Smooth muscle cell (in vitro differentiated cells): Measurements from ENCODE around the gene MYH11. TPM values are rescaled to one million over a fixed set of nuclear protein-coding genes. Genes with fewer than 3 reads are reported as not detected.

Experiments
- DNase-seq: peaks from one replicate; lab custom pipeline; 2025; ENCODE audit not compliant: unreplicated experiment; lab: John Stamatoyannopoulos, UW
- H2AFZ ChIP-seq: fragments of 200-600 bp; sonication (generic); 2 replicates; pipeline ENCODE4 v1.6.0; 2016; ENCODE audit warnings: antibody characterized with exemption, low read depth, mild to moderate bottlenecking
- H3F3A ChIP-seq: fragments of 200-600 bp; sonication (generic); 2 replicates; pipeline ENCODE4 v1.6.0; 2017; ENCODE audit warnings: antibody characterized with exemption, low read depth
- H3K27ac ChIP-seq: fragments of 200-600 bp; sonication (generic); 2 replicates; pipeline ENCODE4 v1.5.1; 2016; ENCODE audit warnings: low read depth, mild to moderate bottlenecking
- H3K27me3 ChIP-seq: fragments of 200-600 bp; sonication (generic); 2 replicates; pipeline ENCODE4 v1.6.1; 2016; ENCODE audit warnings: low read depth, mild to moderate bottlenecking
- H3K36me3 ChIP-seq: fragments of 200-600 bp; sonication (generic); 2 replicates; pipeline ENCODE4 v1.5.1; 2016; ENCODE audit warnings: low read depth
- H3K4me1 ChIP-seq: fragments of 200-600 bp; sonication (generic); 2 replicates; pipeline ENCODE4 v1.5.1; 2016; ENCODE audit warnings: low read depth
- H3K4me2 ChIP-seq: fragments of 200-600 bp; sonication (generic); 2 replicates; pipeline ENCODE4 v1.6.0; 2016; ENCODE audit warnings: mild to moderate bottlenecking
- H3K4me3 ChIP-seq: fragments of 200-600 bp; sonication (generic); 2 replicates; pipeline ENCODE4 v1.5.1; 2016; ENCODE audit warnings: mild to moderate bottlenecking
- H3K79me2 ChIP-seq: fragments of 200-600 bp; sonication (generic); 2 replicates; pipeline ENCODE4 v1.6.0; 2016; ENCODE audit warnings: low read depth, mild to moderate bottlenecking
- H3K9ac ChIP-seq: fragments of 200-600 bp; sonication (generic); 2 replicates; pipeline ENCODE4 v1.6.0; 2016; ENCODE audit warnings: low read depth
- H3K9me3 ChIP-seq: fragments of 200-600 bp; sonication (generic); replicated peaks from 2 replicates; pipeline ENCODE4 v1.5.1; 2016; ENCODE audit warnings: low read depth
- H4K20me1 ChIP-seq: fragments of 200-600 bp; sonication (generic); 2 replicates; pipeline ENCODE4 v1.6.0; 2016; ENCODE audit warnings: low read depth
- CTCF ChIP-seq: fragments of 200-600 bp; sonication (generic); IDR thresholded peaks from 2 replicates; pipeline ENCODE4 v1.5.1; 2017; ENCODE audit warnings: borderline replicate concordance, mild to moderate bottlenecking, antibody characterized with exemption; ENCODE audit not compliant: insufficient read depth, poor library complexity, severe bottlenecking
- WGBS: methylation state at CpG from one replicate; pipeline ENCODE4 v1.1.7; 2016; ENCODE audit warnings: low lambda C conversion rate; 5-methylcytosine and 5-hydroxymethylcytosine counted together
- polyA plus RNA-seq: library from polyadenylated mRNA; unstranded; fragments of >200 nt; fragmentation: Nextera tagmentation; extraction: Ambion mirVana; gene quantifications from 2 replicates; pipeline ENCODE4 v1.2.1, GENCODE V29; 2016
- total RNA-seq: library from RNA; depleted of rRNA; stranded (reverse); fragments of >200 nt; gene quantifications from 2 replicates; pipeline ENCODE4 v1.2.3, GENCODE V29; 2014

Gene MYH11
- total and polyA plus RNA-seq, 2 experiments from 2014 or later: 0.58 TPM; not detected in 1

DNA sequence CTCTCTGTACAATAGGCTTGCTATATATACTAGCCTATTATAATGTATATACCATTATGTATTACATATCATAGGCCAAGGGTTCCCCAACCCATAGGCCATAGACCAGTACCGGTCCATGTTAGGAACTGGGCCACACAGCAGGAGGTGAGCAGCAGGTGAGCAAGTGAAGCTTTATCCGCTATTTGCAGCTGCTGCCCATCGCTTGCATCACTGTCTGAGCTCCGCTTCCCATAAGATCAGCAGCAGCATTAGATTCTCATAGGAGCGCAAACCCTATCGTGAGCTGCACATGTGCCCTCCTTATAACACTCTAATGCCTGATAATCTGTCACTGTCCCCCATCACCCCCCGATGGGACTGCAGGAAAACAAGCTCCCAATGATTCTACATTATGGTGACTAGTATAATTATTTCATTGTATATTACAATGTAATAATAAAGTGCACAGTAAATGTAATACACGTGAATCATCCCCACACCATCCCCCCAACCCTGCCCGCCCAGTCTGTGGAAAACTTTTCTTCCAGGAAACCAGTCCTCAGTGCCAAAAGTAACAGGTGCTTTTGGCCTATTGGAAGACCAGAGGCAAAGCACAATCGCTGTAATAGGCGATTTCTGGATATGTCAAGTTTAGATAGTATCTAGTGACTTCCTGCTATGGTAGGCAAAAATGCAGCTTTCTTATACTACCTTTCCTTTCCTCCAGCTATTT lies 84.1 kb downstream of the MYH11 start:
- H3K27ac ChIP-seq: no peak overlapping the region
- H3K27me3 ChIP-seq: peaks cover 74% of the 10 kb centered on the region
- no peaks in the 10 kb centered on the region for H3K9me3 ChIP-seq
- H4K20me1 ChIP-seq: no peaks in the 10 kb centered on the region
- H3K36me3 ChIP-seq: no peaks in the 10 kb centered on the region
- DNase-seq: no peak
- no peaks in the 10 kb centered on the region for H3F3A ChIP-seq
- no peak overlapping the region for H3K4me2 ChIP-seq
- H3K4me3 ChIP-seq: no peak overlapping the region
- no peak overlapping the region for H3K9ac ChIP-seq
- no peak overlapping the region for H2AFZ ChIP-seq
- TF ChIP-seq CTCF: no peak
- H3K4me1 ChIP-seq: no peaks in the 10 kb centered on the region
- H3K79me2 ChIP-seq: no peaks in the 10 kb centered on the region
- 89% methylated on average over 11 of the region's 11 CpGs for WGBS

GRCh38 chr16:15771694-15772093 lies 85.1 kb downstream of the MYH11 start:
- Histone ChIP-seq H3K9ac (no peak overlapping the region), H3K9me3 (no peaks in the 10 kb centered on the region), H3K4me2 (no peak overlapping the region), H4K20me1 (no peaks in the 10 kb centered on the region), H3K27ac (no peak overlapping the region), H3K27me3 (peaks cover 64% of the 10 kb centered on the region), H3K4me3 (no peak overlapping the region), H2AFZ (no peak overlapping the region), H3K79me2 (no peaks in the 10 kb centered on the region), H3K4me1 (no peaks in the 10 kb centered on the region), H3K36me3 (no peaks in the 10 kb centered on the region), H3F3A (no peaks in the 10 kb centered on the region)
- DNase-seq: no peak
- WGBS: 86% methylated on average over 7 of the region's 7 CpGs
- TF ChIP-seq CTCF: no peak

DNA sequence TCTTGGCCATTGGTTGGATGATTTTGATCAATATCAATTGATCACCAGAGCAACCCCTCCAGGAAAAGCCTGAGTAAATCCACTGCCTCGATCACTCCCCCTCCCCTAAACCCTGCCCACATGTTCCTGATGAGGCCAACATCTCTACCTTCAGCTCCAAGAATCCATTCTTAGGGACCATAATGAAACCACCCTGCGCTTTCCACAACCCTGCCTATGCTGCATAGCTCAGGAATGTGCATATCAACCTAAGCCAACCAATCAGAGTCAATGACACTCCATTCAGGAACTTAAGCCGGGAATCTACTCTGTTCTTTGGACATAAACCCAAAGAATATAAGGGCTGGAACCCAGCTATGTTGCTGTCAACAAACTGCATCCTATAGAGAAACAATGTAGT lies 86.3 kb downstream of the MYH11 start:
- Histone ChIP-seq H3K79me2 (no peaks in the 10 kb centered on the region), H3K4me3 (no peak overlapping the region), H3K36me3 (no peaks in the 10 kb centered on the region), H3K9ac (no peak overlapping the region), H3K4me1 (no peaks in the 10 kb centered on the region), H3F3A (no peaks in the 10 kb centered on the region), H3K9me3 (no peaks in the 10 kb centered on the region), H3K27me3 (peaks cover 53% of the 10 kb centered on the region), H2AFZ (no peak overlapping the region), H3K4me2 (no peak overlapping the region), H3K27ac (no peak overlapping the region), H4K20me1 (no peaks in the 10 kb centered on the region)
- 88% methylated on average over 3 of the region's 3 CpGs for WGBS
- no peak for DNase-seq
- TF ChIP-seq CTCF: no peak

DNA sequence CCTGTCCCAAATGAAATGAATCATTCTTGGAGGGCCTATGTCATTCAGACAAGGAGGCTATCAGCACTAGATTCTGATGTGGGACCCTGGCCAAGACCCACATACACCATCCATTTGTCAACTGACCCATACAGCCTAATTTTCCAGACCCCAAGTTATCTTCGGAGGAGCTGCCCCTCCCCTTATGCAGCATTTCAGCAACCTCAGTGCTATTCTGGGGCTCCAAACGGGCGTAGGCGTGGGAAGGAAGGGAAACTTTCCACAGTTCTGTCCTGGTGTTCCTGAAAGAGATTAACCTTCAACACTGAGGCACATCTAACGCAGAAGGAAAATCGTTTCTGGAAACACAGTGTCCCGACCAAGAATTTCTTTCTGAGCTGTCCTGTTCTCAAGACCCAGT lies 86.7 kb downstream of the MYH11 start:
- Histone ChIP-seq H3K27me3 (peaks cover 53% of the 10 kb centered on the region), H3K4me1 (no peaks in the 10 kb centered on the region), H3K36me3 (no peaks in the 10 kb centered on the region), H2AFZ (no peak overlapping the region), H3F3A (no peaks in the 10 kb centered on the region), H3K79me2 (no peaks in the 10 kb centered on the region), H3K27ac (no peak overlapping the region), H4K20me1 (no peaks in the 10 kb centered on the region), H3K4me2 (no peak overlapping the region), H3K4me3 (no peak overlapping the region), H3K9ac (no peak overlapping the region), H3K9me3 (no peaks in the 10 kb centered on the region)
- WGBS: 66% methylated on average over 7 of the region's 7 CpGs
- DNase-seq: no peak
- no peak for TF ChIP-seq CTCF
